Ramos (cell line): ENCODE measurements around the gene DCDC2.
"Not testable (repeated sequence)": the region's sequence is repeated elsewhere in the genome, so short reads cannot be mapped to it uniquely, and the experiment has no call there.

Experiments used
- in situ Hi-C: fragments of 300-500 bp; cut with MboI; formaldehyde crosslinking; loops from one replicate; pipeline ENCODE4 v1.14.3; 2022; ENCODE audit warnings: low sequenced_read_pairs; ENCODE audit not compliant: unreplicated experiment

The DCDC2 gene

DNA sequence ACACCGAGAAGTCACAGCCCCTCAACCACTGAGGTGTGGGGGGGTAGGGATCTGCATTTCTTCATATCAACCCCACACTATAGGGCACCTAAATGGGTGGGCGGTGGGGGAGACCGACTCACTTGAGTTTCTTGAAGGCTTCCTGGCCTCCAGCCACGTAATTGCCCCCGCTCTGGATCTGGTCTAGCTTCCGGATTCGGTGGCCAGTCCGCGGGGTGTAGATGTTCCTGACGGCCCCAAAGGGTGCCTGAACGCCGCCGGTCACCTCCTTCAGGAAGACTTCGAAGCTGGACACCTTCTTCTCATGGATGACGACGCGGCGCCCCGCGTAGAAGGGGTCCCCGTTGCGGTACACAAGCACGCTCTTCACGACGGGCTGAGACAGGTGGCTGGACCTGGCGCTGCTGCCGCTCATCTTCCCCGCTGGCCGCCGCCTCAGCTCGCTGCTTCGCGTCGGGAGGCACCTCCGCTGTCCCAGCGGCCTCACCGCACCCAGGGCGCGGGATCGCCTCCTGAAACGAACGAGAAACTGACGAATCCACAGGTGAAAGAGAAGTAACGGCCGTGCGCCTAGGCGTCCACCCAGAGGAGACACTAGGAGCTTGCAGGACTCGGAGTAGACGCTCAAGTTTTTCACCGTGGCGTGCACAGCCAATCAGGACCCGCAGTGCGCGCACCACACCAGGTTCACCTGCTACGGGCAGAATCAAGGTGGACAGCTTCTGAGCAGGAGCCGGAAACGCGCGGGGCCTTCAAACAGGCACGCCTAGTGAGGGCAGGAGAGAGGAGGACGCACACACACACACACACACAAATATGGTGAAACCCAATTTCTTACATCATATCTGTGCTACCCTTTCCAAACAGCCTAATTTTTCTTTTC lies at the start of gene DCDC2:
Gene DCDC2, minus strand, starts transcription at position 724 of the 883 bp plus-strand sequence. Its CDS starts 309 bp downstream, at position 415.
- in situ Hi-C loops = no loop called here

GRCh38 chr6:24405262-24405661 lies 47.4 kb upstream of the DCDC2 start:
- in situ Hi-C loops = no loop called here

DNA sequence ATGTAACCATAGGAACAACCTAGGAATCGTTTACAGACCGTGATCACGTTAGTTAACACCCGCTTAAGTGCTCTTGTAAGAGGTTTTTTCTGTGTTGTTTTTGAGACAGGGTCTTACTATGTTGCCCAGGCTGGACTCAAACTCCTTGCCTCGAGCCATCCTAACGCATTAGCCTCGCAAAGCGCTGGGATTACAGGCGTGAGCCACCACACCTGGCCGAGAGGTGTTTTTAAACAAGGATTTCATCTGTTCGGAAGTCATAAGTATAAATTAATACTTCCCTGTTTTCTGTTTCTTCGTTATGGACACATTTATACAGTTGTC lies 45.6 kb upstream of the DCDC2 start:
- in situ Hi-C loops = no loop called here

DNA sequence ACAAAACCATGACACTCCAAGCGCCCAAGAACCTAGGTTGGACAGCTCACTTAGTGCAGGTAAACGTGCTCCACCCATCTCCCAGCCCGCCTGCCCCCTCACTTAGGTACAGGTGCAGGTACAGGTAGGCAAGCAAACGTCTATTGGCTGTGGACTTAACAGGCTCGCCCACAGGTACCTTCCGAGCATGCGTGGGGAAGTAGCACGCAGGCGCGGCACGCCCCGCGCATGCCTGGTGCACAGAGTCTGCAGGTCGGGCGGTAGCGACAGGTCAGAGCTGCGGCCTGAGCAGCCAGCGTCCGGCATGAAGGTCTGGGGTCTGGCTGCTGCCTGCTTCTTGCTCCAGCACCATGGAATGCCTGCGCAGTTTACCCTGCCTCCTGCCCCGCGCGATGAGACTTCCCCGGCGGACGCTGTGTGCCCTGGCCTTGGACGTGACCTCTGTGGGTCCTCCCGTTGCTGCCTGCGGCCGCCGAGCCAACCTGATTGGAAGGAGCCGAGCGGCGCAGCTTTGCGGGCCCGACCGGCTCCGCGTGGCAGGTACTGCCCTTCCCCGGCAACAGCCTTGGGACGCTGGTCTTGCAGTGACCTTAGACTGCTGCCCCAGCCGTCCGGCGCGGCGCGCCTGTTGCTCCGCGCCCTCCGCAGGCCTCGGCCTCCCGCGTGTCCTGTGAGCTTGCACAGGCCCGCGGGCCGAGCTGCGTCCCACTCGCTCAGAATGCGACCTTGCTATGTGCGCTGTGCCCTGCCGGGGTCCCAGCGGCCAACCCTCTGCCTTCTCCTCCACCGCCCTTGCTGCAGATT lies 45.0 kb upstream of the DCDC2 start, which contains the start of gene MRS2:
Gene MRS2, plus strand, starts transcription at position 240 of the 804 bp plus-strand sequence. Its CDS starts 111 bp downstream, at position 351.
- in situ Hi-C loops = no loop called here

DNA sequence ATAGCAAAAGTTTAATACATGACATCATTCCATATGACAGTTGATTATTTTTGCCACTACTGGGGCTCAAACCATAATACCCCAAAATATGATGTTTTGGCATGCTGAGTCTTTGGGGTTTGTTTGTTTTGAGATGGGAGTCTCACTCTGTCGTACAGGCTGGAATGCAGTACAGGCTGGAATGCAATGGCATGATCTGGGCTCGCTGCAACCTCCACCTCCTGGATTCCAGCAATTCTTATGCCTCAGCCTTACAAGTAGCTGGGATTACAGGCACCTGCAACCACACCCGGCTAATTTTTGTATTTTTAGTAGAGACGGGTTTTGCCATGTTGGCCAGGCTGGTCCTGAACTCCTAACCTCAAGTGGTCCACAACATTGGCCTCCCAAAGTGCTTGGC lies 43.6 kb upstream of the DCDC2 start:
- in situ Hi-C loops = no loop called here

- in situ Hi-C loops = not testable (repeated sequence)
Measured at GRCh38 chr6:24400045-24401039, 42.5 kb upstream of the DCDC2 start.

GRCh38 chr6:24397631-24398030 lies 39.8 kb upstream of the DCDC2 start:
- in situ Hi-C loops = no loop called here

DNA sequence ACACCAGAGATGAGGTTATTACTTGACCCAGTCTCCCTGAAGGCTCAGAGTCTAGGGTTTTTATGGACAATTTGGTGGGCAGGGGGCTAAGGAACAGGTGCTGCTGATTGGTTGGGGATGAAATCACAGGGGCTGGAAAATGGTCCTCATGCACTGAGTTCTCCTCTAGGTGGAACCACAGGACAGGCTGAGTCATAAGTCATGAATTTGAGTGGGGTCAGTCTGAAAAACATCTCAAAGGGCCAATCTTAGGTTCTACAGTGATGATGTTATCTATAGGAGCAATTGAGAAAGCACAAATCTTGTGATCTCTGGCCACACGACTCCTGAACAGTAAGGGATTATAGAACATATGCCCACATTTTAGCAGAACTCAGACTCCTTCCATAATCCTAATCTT lies 39.0 kb upstream of the DCDC2 start:
- in situ Hi-C loops = no loop called here

DNA sequence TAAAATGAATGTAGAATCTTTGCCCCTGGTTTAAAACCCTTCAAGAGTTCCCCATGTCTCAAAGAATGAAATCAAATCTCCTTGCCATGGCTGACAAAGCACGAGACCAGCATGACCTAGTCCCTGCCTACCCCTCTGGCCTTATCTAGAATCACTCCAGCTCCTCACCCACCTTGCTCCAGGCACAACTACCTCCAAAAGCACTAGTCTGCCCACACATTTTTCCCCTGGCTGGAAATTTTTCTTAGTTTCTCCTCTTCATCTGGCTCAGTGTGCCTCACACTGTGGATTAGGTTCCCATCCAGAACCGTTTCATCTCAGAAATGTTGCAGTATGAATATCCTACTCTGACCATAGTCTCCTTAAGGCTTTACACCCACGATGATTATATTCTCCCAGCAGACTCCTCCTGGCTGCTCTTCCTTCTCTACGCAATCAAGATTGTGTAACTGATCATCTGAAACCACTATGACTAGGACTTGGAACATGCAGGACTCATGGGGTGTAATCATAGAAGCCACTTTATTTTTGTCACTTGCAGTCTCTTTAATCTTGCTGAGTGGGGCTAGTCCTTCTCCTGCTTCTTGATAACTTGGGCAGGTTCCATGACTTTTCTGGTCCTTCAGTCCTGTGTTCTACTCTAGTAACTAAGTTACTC lies 37.0 kb upstream of the DCDC2 start:
- in situ Hi-C loops = no loop called here

- in situ Hi-C loops = no loop called here
Measured at GRCh38 chr6:24394061-24394779, 36.4 kb upstream of the DCDC2 start.

GRCh38 chr6:24391756-24392405 lies 34.0 kb upstream of the DCDC2 start:
- in situ Hi-C loops = no loop called here

DNA sequence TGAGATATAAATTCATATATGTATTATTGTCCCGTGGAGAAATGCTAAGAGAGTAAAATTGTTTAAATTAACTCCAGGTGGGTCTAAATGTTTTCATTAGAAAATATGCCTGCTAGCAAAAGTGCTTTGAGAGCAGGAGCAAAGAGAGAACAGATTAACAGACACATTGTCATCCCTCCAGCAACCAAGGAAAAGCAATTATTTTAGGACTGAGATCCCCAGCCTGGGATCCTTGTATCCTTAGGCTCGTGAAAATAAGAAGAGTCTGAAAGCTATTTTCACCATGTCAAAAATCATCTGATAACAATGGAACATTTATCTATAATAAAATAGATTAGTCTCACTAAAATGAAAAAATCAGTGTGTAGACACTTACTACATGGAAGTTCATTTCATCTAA lies 33.3 kb upstream of the DCDC2 start:
- in situ Hi-C loops = no loop called here

GRCh38 chr6:24387818-24388217 lies 30.0 kb upstream of the DCDC2 start:
- in situ Hi-C loops = no loop called here

DNA sequence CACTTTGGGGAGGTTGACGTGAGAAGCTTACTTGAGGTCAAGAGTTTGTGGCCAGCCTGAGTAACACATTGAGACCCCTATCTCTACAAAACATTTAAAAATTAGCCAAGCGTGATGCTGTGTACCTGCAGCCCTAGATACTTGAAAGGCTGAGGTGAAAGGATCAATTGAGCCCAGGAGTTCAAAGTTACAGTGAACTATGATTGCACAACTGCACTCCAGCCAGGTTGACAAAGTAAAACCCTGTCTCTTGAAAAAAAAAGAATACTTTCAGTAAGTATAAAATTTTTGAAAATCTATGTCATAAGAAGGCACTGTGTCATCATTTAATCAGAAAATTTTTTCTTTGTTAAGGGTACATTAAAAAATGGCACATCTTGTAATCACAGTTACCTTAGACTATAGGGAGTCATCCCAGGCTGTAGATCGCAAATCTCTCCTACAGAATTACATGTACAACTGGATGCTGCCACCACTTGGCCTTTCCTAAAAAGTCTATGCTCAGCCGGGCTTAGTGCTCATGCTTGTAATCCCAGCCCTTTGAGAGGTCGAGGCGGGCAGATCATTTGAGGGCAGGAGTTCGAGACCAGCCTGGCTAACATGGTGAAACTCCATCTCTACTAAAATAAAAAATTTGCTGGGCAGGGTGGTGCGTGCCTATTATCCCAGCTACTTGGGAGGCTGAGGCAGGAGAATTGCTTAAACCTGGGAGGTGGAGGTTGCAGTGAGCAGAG lies 27.8 kb upstream of the DCDC2 start:
- in situ Hi-C loops = no loop called here

- in situ Hi-C loops = not testable (repeated sequence)
Measured at GRCh38 chr6:24384369-24385130, 26.7 kb upstream of the DCDC2 start.

DNA sequence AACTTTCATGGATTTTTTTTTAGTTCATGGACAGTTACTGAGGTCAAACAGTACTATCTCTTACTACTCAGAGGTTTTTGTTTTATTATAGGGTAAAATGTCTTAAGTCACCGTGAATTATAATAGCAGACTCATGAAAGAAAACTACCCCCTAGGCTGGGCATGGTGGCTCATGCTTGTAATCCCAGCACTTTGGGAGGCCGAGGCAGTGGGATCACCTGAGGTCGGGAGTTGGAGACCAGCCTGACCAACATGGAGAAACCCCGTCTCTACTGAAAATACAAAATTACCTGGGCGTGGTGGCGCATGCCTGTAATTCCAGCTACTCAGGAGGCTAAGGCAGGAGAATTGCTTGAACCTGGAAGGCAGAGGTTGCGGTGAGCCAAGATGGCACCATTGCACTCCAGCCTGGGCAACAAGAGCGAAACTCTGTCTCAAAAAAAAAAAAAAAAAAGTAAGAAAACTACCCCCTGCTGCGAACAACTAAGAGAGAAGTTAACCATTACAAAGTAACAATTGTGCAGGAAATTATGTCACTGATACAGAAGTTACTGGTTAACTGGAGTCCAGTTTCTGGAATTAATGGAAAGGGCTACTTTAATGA lies 25.1 kb upstream of the DCDC2 start:
- in situ Hi-C loops = not testable (repeated sequence)

- in situ Hi-C loops = no loop called here
Measured at GRCh38 chr6:24382220-24382540, 24.3 kb upstream of the DCDC2 start.
